Fibroblast of skin of back (primary cell): ENCODE measurements around the gene CDK6.
"Not testable (repeated sequence)": the region's sequence is repeated elsewhere in the genome, so short reads cannot be mapped to it uniquely, and the experiment has no call there.

ENCODE experiments used
- DNase-seq: peaks from one replicate; pipeline ENCODE4 v3.0.0-alpha.2; 2013

CDK6 gene

DNA sequence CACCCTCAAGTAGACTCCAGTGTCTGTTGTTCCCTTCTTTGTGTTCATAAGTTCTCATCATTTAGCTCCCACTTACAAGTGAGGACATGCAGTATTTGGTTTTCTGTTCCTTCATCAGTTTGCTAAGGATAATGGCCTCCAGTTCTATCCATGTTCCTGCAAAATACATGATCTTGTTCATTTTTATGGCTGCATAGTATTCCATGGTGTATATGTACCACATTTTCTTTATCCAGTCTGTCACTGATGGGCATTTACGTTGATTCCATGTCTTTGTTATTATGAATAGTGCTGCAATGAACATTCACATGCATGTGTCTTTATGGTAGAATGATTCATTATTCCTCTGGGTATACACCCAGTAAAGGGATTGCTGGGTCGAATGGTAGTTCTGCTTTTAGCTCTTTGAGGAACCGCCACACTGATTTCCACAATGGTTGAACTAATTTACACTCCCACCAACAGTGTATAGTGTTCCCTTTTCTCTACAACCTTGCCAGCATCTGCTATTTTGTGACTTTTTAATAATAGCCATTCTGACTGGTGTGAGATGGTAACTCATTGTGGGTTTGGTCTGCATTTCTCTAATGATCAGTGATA lies 79.0 kb downstream of the CDK6 start:
- DNase-seq = not testable (repeated sequence)

- no peak for DNase-seq
Measured at GRCh38 chr7:92755680-92756079, 80.7 kb downstream of the CDK6 start.

DNA sequence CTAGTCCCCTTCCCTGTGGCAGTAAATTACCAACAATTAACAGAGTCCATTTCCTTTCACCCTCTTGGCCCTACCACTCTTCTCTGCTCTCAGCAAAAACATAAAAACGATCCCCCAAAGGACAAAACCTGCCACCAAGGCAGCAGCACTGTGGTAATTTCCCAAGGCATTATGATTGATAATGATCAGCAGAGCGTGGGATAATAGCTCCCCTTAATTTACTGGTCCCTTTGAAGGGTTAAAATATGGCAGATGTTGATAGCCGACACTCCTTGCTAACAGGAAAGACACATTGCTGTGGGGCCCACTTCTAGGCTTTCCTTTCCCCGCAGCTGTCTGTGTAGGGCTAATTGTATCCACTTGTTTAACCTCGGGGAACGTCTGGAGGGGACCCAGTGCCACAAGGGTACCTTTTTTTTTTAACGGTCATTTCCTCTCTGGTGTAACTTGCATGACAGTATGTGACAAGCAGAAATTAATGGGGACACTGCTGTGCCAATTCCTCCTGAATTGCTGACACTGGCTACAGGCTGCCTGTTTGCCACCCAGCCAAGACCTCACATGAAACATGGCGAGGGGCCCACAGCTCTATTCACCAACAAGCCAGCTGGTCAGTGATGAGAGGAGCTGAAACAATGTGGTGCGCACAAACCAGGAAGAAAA lies 81.3 kb downstream of the CDK6 start:
- no peak for DNase-seq

GRCh38 chr7:92753614-92754013 lies 82.8 kb downstream of the CDK6 start:
- DNase-seq = no peak

DNA sequence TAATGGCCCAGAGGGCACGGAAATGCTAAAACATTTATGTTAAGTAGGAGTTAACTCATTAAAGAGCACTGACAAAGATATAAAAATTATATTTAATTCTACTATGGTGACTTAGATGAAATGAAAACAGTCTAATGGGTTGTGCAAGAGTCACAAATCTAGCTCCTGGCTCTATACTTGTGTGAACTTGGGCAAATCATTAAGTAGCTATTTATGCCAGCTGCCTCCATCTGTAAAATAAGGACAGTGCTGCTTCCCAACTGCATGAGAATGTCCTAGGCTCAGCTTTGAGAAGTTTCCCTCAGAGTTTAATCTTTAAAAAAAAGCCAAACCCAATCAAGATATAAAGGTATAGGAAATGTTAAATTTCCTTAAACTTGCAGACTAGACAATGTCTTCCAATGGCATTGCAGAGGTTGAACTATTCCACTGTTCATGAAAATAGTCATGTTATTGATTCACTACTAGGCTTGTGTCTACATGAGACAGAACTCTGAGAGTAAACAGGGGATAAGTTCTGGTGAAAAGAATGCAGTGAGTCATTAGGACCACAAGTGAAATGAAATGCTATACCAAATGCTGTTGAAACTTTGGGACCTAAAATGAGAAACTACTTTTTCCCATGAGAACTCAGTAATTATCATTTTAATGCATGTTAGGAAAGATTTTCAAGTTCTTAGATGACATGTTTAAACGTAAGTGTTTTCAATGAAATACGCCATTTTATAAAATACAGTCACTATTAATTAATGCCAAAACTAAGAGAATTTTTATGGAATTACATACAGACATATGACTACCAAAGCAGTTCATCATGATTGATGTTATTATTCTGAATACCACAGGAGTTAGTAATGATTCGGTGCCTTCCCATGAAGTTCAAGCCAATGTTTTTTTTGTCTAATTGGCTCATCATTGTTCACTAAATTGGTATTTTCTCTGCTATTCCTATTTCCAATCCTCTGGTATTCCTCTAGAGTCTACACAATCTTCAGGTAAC lies 84.2 kb downstream of the CDK6 start:
- DNase-seq = peak; percentile 96

- DNase-seq = peak; percentile 64
Measured at GRCh38 chr7:92750946-92751345, 85.4 kb downstream of the CDK6 start.

DNA sequence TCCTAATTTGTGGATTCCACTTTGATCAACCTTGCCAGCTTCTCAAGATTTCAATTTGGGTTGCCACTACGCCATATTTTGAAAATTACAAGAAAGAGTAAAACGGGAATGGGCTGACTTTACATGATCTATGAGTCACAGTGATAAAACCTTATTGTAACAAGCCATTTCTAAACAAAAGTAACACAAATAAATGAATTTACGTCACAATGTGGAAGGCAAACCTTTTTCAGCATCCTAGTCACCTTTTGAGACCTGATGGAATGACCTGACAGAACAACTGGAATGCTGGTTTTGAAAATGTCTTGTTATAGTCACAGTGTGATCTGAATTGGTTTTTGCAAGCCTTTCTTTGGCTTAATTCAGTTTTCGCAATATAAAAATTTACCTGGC lies 85.9 kb downstream of the CDK6 start:
- no peak for DNase-seq

DNA sequence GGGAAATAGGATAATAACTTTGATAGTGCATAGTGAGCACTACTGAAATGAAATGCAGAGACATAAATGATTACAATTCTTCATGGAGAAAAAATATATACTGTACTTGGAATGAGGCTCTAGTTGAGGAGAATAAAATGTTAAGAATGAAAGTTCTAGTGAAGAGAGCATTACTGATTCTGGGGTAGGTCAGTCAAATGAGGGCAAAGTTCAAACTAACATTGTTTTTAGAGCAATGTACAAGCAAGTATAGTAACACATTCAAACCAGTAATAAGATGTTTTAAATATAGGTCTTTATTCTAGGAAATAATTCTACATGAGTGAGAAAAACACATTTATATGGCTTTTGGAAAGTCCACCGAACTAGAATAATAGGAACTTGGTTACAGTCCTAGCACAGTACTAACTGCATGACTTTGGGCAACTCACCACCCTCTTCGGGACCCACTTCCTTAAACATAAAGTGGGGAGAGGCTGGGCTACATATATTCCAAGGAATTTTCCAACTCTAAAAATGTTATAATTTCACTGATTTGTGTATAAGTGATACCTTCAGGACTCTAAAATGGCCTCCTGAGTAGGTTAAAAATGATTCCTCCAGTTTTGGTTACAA lies 86.4 kb downstream of the CDK6 start:
- DNase-seq = no peak

GRCh38 chr7:92749327-92749755 lies 87.0 kb downstream of the CDK6 start:
- DNase-seq = no peak

- no peak for DNase-seq
Measured at GRCh38 chr7:92748495-92748894, 87.9 kb downstream of the CDK6 start.

DNA sequence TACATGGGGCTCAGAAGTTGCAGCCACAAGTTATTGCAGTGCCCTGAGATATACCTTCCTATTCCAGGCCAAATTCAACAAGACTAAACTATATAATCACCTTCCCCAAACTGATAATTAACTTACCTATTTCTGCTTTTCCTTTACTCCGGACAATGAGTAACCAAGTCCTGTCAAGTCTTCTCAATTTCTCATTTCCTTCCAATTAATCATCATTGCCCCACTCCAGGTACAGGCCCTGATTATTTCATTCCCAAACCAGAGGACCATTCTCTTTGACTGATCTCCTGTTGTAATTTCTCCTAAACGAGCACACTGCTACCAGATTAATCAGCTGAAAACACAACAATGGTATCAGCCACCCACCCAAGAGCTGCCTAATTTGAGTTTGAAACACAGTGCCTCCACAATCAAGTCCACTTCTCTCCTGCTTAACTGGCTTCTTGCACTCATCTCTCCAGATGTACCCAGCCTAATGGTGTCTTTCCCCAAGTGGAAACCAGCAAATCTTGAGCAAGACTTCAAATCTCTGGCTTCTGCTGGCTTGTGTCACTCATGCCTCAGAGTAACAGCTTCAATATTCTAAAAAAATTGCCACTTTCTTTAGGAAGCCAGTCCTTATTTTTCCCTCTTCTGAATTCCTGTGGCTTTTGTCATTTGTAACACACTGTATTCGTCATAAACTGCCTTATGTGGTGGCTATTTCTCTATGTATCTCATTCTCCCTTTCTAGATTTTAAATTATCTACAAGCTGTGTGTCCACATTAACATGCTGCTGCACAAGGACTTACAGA lies 89.1 kb downstream of the CDK6 start:
- peak; percentile 79 for DNase-seq

DNA sequence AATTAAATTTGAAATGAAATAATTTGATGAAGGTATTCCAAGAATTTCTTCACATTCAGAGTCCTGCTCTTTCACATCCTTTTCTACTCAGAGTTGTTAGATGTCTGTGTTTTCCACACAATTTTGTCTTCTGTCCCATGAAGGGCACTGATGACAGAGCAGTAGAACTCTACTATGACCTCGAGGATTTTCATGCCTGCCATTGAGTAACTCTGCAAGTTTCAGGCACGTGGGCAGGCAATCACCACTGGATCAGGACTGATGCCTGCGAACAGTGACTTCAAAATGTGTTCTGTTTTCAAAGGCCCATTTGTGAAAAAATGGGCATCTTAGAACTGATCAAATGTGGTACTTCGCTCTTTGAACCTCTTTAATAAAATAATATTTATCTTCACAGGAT lies 91.1 kb downstream of the CDK6 start:
- no peak for DNase-seq

DNA sequence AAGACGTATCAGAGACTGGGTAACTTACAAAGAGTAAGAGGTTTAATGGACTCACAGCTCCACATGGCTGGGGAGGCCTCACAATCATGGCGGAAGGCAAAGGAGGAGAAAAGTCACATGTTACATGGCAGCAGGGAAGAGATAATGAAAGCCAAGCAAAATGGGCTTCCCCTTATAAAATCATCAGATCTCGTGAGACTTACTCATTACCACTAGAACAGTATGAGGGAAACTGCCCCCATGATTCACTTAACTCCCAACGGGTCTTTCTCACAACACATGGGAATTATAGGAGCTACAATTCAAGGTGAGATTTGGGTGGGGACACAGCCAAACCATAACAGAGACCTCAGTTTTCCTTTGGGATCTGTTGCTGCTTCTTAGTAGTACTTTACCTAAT lies 92.2 kb downstream of the CDK6 start:
- DNase-seq = not testable (repeated sequence)

GRCh38 chr7:92742186-92742585 lies 94.2 kb downstream of the CDK6 start:
- DNase-seq = no peak

DNA sequence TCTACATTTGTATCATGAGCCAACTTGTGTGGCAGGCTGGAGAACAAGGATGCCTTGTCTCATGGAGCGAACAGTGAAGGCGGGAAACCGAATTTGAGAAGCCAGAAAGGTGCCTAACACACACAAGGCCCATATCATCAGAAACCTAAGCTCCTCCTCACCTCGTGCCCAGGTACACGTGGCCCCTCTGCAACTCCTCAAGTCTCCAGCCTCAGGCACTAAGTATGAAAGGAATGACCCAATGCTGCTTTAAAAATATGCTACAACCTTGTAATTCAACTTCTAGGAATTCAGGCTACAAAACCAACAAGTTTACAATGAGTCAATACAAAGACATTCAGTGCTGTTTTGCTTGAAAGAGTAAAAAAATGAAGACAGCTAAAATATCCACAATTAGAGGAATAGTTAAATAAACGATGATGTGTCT lies 95.7 kb downstream of the CDK6 start:
- peak; percentile 93 for DNase-seq

DNA sequence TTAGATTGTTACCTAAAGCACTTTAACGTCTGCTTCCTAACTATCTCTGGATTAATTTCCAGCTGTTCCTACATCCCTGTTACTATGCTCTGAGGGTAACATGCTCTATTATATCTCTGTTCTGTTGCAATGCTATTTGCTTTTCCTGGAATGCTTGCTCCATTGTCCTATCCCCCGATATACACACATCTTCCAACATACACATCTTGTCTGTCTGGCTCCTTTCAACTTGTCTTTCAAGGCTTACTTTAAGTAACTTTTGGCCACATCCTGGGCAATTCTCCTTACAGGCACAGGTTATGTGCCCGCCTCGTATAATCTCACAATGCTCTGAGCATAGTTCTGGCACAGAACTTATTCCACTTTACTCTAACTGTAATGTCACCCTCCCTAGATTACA lies 96.2 kb downstream of the CDK6 start:
- no peak for DNase-seq

DNA sequence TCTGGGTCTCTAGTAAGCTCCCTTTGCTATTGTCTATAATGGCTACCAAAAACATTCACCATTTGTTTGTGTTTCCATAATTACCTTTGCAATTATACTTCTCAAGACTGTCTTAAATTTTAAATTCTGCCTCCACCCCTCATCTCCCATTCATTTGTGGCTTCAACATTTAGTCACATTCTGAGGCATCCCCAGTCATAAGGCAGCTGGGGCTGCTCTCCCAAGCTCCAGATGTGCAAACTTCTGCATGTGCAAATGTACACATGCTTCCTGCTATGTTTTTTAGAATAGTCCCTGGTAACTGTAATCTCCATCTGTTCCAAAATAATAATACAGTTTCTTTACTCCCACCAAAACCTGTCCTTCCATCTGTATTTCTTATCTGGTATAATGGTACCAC lies 97.3 kb downstream of the CDK6 start:
- DNase-seq = no peak

DNA sequence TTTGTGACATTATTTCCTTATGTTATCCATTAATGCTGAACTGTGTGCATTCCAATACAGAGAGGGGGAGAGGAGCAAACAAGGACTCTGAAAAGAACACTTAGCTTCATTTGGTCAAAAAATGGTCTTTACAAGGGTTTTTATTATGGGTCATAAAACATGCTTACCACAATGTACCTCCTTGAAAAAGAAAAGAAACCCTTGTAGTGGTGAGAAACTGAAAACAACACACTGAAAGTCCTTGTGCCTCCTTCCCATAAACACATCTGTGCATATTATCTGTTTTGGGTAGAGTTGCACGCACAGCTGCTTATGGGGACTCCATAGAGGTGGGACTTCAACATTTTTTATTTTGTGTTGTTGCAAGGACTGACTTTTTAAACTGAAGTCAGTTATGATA lies 98.7 kb downstream of the CDK6 start:
- DNase-seq = no peak

DNA sequence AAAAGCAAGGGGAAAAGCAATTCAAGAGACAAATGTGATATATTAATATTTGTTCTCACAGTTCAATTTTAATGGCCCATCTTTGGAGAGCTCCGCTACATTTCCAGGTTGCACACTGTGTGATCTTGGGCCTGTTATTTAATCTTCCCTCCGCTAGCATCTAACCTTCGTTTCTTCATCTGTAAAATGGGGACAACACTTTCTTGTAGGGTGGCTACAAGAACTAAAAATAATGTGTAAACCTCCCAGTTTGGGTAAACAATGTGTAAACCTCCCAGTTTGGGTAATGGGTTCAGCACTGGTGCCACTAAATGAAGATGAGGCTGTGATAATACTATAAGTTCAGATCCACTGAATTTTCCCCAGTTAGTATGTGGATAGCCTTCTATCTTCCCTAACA lies 99.5 kb downstream of the CDK6 start:
- no peak for DNase-seq

DNA sequence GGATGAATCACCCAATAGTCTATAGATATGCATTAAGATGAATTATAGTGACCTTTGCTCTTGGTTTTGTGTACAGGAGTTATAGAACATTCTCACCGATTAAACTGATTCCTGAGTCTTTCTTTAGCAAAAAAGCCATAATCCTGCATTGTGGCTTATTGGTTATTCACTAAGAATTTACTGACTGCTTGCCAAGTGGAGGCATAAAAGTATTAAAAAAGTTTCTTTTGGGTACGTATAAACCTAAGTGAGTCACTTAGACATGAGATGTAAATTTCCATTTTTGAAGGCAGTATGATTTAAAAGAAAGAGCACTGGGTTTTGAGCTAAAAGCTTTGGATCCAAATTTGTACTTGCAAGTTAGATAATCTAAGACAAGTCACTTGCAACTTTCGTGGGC lies 100.7 kb downstream of the CDK6 start:
- DNase-seq = peak; percentile 80

GRCh38 chr7:92732316-92733036 lies 103.9 kb downstream of the CDK6 start:
- no peak for DNase-seq
